A673 (cell line): ENCODE measurements around the gene AADACL3. TPM values are rescaled to one million over a fixed set of nuclear protein-coding genes. Genes with fewer than 3 reads are reported as not detected.

Source experiments
- BruUV-seq: library from RNA; stranded (reverse); fragments of 400-500 nt; replicated peaks from 2 replicates; lab custom pipeline; 2021; lab: Mats Ljungman, UMichigan
- CTCF ChIA-PET: fragments of 300-600 bp; sonication (Branson Sonifier 250); formaldehyde crosslinking; loops from one replicate; lab custom pipeline; 2022; ENCODE audit warnings: antibody characterized with exemption; lab: Charles Lee
- POLR2A ChIA-PET: fragments of 300-600 bp; sonication (Branson Sonifier 250); formaldehyde crosslinking; loops from one replicate; lab custom pipeline; 2022; ENCODE audit warnings: antibody characterized with exemption; ENCODE audit not compliant: low non-redundant PET; lab: Charles Lee
- DNase-seq: peaks from one replicate; pipeline ENCODE4 v3.0.0-alpha.2; 2015; ENCODE audit warnings: low spot score
- H3K27ac ChIP-seq: fragments of 200-600 bp; sonication (generic); 2 replicates; pipeline ENCODE4 v1.5.1; 2016; ENCODE audit warnings: mixed run types, low read depth, mild to moderate bottlenecking, mixed read lengths, antibody characterized with exemption, low read length; ENCODE audit not compliant: poor library complexity, severe bottlenecking
- H3K27me3 ChIP-seq: fragments of 200-600 bp; sonication (generic); replicated peaks from 2 replicates; pipeline ENCODE4 v1.6.1; 2017; ENCODE audit warnings: mixed run types, low read depth, mild to moderate bottlenecking, mixed read lengths, antibody characterized with exemption, low read length; ENCODE audit not compliant: insufficient read depth, poor library complexity
- H3K36me3 ChIP-seq: fragments of 200-600 bp; sonication (generic); 2 replicates; pipeline ENCODE4 v1.6.1; 2016; ENCODE audit warnings: mixed run types, mild to moderate bottlenecking, mixed read lengths, antibody characterized with exemption, low read length; ENCODE audit not compliant: insufficient read depth, poor library complexity, severe bottlenecking
- H3K4me1 ChIP-seq: fragments of 200-600 bp; sonication (generic); 2 replicates; pipeline ENCODE4 v1.6.1; 2017; ENCODE audit warnings: mixed run types, mild to moderate bottlenecking, mixed read lengths, antibody characterized with exemption, low read length; ENCODE audit not compliant: insufficient read depth, poor library complexity, severe bottlenecking
- H3K4me3 ChIP-seq: fragments of 200-600 bp; sonication (generic); 2 replicates; pipeline ENCODE4 v1.5.1; 2016; ENCODE audit warnings: low read depth, mixed run types, mild to moderate bottlenecking, mixed read lengths, low read length; ENCODE audit not compliant: poor library complexity, severe bottlenecking
- H3K9me3 ChIP-seq: fragments of 200-600 bp; sonication (generic); 2 replicates; pipeline ENCODE4 v1.6.1; 2016; ENCODE audit warnings: mixed run types, low read depth, mild to moderate bottlenecking, mixed read lengths, antibody characterized with exemption, low read length; ENCODE audit not compliant: poor library complexity, severe bottlenecking
- EZH2 ChIP-seq: fragments of 200-600 bp; sonication (generic); IDR thresholded peaks from 2 replicates; pipeline ENCODE4 v1.6.1; 2017; ENCODE audit warnings: borderline replicate concordance, low read depth, mild to moderate bottlenecking, mixed read lengths, antibody characterized with exemption, low read length; ENCODE audit not compliant: poor library complexity, severe bottlenecking
- intact Hi-C: fragments of 100-400 bp; cut with micrococcal nuclease; formaldehyde crosslinking; loops from one replicate; pipeline ENCODE4 v1.10.0; 2022; ENCODE audit not compliant: unreplicated experiment
- total RNA-seq: library from RNA; stranded (reverse); gene quantifications from 2 replicates; pipeline ENCODE4 v1.2.3, GENCODE V29; 2021
- TF ChIP-seq, protein P1 (sequence below): fragments of 300-800, 200-600 bp; sonication (generic); conservative IDR thresholded peaks from 2 replicates; pipeline ENCODE4 v1.5.1; 2017; ENCODE audit warnings: low read depth, mild to moderate bottlenecking, antibody characterized with exemption, low read length, moderate library complexity, mixed read lengths

The AADACL3 gene
- total RNA-seq, 1 experiment from 2014 or later = not detected

DNA sequence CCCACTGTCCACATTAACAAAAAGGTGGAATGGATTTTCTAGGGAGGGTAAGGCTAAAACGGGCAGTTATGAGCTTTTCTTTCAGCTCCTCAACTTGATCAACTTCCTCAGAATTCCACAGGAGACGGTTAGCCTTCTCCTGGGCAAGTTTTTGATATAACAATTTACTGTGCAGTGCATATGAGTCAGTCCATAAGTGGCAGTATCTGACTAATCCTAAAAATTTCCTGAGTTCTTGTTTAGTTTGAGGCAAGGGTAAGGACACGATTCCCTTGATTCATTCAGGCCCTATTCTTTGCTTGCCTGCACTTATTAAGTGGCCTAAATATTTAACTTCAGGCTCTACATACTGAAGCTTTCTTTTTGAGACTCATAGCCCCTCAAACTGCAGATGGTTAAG lies 6.2 kb upstream of the AADACL3 start:
- BruUV-seq = no TSS peak
- TF ChIP-seq, protein P1, sequence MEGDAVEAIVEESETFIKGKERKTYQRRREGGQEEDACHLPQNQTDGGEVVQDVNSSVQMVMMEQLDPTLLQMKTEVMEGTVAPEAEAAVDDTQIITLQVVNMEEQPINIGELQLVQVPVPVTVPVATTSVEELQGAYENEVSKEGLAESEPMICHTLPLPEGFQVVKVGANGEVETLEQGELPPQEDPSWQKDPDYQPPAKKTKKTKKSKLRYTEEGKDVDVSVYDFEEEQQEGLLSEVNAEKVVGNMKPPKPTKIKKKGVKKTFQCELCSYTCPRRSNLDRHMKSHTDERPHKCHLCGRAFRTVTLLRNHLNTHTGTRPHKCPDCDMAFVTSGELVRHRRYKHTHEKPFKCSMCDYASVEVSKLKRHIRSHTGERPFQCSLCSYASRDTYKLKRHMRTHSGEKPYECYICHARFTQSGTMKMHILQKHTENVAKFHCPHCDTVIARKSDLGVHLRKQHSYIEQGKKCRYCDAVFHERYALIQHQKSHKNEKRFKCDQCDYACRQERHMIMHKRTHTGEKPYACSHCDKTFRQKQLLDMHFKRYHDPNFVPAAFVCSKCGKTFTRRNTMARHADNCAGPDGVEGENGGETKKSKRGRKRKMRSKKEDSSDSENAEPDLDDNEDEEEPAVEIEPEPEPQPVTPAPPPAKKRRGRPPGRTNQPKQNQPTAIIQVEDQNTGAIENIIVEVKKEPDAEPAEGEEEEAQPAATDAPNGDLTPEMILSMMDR = no peak
- TF ChIP-seq EZH2 = no peak
- DNase-seq = no peak
- Histone ChIP-seq H3K4me1 (peaks cover 6% of the 10 kb centered on the region), H3K9me3 (no peaks in the 10 kb centered on the region), H3K27me3 (no peaks in the 10 kb centered on the region), H3K36me3 (no peaks in the 10 kb centered on the region), H3K4me3 (no peak overlapping the region), H3K27ac (no peak overlapping the region)
- ChIA-PET CTCF (no interaction called here), POLR2A (no interaction called here)
- intact Hi-C loops = no loop called here

DNA sequence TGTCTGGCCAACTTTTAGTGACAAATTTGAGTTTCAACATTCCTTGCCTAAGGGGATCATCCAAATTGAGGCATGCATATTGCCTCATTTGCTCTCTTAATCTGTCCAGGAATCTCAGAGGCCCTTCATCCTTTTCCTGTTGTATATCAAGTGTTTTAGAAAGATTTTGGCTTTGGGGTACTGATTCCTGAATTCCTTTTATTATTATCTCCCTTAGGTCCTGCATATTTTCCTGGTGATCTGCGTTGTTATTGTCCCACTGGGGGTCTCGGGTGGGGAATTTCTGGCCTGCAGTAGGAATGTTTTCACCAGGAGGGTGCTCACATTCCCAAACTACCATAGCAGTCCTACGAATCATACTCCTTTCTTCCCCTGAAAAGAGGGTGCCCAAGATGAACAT lies 4.4 kb upstream of the AADACL3 start:
- ChIA-PET POLR2A (no interaction called here), CTCF (no interaction called here)
- no peaks in the 10 kb centered on the region for H3K9me3 ChIP-seq
- H3K4me3 ChIP-seq = no peak overlapping the region
- H3K27ac ChIP-seq = no peak overlapping the region
- BruUV-seq = no TSS peak
- intact Hi-C loops = no loop called here
- peaks cover 6% of the 10 kb centered on the region for H3K4me1 ChIP-seq
- DNase-seq = peak; percentile 19
- no peaks in the 10 kb centered on the region for H3K36me3 ChIP-seq
- H3K27me3 ChIP-seq = no peaks in the 10 kb centered on the region
- TF ChIP-seq EZH2 = no peak
- TF ChIP-seq, protein P1 = no peak

DNA sequence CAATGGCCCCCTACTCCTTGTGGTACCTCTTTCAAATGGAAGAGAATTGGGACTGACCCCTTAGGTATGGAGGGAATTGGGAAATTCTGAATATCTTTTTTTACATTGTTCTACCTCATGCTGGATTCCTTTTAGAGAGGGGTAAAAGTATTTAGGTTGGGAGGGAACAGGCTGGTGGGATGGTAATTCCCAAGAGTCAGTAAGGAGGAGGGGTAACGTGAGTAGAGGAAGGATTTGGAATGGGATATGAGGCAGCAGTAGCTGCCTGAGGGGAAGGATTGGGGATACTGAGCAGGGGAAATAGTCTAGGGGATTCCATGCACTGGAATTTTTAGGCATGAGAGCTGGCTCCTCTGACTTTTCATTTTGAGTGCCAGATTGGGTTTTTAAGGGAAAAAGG lies 3.8 kb upstream of the AADACL3 start:
- CTCF ChIA-PET = no interaction called here
- no TSS peak for BruUV-seq
- peaks cover 6% of the 10 kb centered on the region for H3K4me1 ChIP-seq

More for the DNA sequence above, 3.8 kb upstream of the AADACL3 start:
- DNase-seq = no peak
- POLR2A ChIA-PET = no interaction called here
- Histone ChIP-seq H3K27ac (no peak overlapping the region), H3K36me3 (no peaks in the 10 kb centered on the region), H3K27me3 (no peaks in the 10 kb centered on the region), H3K9me3 (no peaks in the 10 kb centered on the region), H3K4me3 (no peak overlapping the region)
- TF ChIP-seq, protein P1 = no peak
- intact Hi-C loops = no loop called here
